Type B pancreatic cell (in vitro differentiated cells): ENCODE results near the gene PERCC1. TPM values are rescaled to one million over a fixed set of nuclear protein-coding genes. Genes with fewer than 3 reads are reported as not detected.

Source experiments
- DNase-seq: peaks from one replicate; pipeline ENCODE4 v3.0.0; 2021; ENCODE audit warnings: mixed read lengths; ENCODE audit not compliant: unreplicated experiment; ENCODE audit errors: extremely low spot score
- H3K27ac Mint-ChIP-seq: 2 replicates; pipeline ENCODE4 v1.8.0; 2021; ENCODE audit warnings: mild to moderate bottlenecking, mixed read lengths
- H3K27me3 Mint-ChIP-seq: 2 replicates; pipeline ENCODE4 v1.8.0; 2021; ENCODE audit warnings: mixed read lengths
- H3K36me3 Mint-ChIP-seq: 2 replicates; pipeline ENCODE4 v1.8.0; 2021; ENCODE audit warnings: mixed read lengths
- H3K4me1 Mint-ChIP-seq: one replicate; pipeline ENCODE4 v1.8.0; 2021; ENCODE audit warnings: mixed read lengths; ENCODE audit not compliant: unreplicated experiment
- H3K4me3 Mint-ChIP-seq: 2 replicates; pipeline ENCODE4 v1.8.0; 2021; ENCODE audit warnings: mild to moderate bottlenecking, mixed read lengths
- H3K9me3 Mint-ChIP-seq: 2 replicates; pipeline ENCODE4 v1.8.0; 2021; ENCODE audit warnings: mixed read lengths
- CTCF ChIP-seq: fragments of 200-600 bp; sonication (generic); conservative IDR thresholded peaks from 2 replicates; pipeline ENCODE4 v1.5.0; 2021; ENCODE audit warnings: antibody characterized with exemption, mild to moderate bottlenecking
- long read RNA-seq: library from polyadenylated mRNA; unstranded; transcript quantifications from one replicate; pipeline ENCODE4 v2.0.0, GENCODE V29; 2020
- total RNA-seq: library from RNA; stranded (reverse); gene quantifications from 2 replicates; pipeline ENCODE4 v1.2.1, GENCODE V29; 2021; ENCODE audit warnings: low replicate concordance

The PERCC1 gene
- total RNA-seq: 0.77 and 0.83 TPM in 2 replicates
- long read RNA-seq: 0 reads

DNA sequence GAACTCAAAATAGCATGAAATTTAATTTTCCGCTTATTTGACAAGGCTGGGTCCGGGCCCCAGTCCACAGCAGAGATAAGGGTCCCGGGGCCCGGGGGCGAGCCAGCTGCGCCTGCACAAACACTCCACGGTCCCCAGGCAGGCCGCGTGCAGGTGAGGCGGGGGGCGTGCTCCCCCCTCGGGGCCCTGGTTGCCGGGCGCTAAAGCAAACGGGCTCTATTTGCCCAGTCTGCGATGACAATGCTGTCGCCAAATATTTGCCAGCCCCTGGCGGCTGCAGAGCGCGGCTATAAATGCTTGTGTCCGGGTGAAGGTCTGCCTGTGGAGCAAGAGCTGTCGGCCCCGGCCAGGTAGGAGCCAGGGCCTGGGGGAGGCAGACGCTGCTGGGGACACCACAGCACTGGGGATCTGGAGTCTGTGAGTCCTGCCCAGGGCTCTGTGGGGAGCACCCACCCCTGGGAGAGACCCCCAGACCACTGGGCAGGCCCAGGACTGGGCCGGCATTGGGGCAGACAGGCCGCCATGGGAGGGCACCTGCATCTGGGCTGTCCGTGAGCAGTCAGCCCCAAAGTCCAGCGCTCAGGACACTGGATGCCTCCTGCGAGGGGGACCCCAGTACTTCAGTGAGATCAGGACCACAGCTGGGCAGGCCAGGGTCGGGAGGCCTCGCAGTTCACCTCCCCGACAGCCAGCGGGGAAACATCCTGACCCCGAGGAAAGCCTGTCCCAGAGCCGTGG lies at the start of gene PERCC1:
Gene PERCC1, plus strand, starts transcription at position 320 of the 738 bp plus-strand sequence. CDS start 1,516 bp downstream, outside the sequence.
- DNase-seq: no peak
- TF ChIP-seq CTCF: peak; percentile 55

GRCh38 chr16:1381612-1382406 lies 49.1 kb upstream of the PERCC1 start:
- no peak overlapping the region for H3K27ac Mint-ChIP-seq
- H3K4me3 Mint-ChIP-seq: no peak overlapping the region
- H3K4me1 Mint-ChIP-seq: peaks cover 9% of the 10 kb centered on the region
- DNase-seq: no peak
- H3K9me3 Mint-ChIP-seq: no peaks in the 10 kb centered on the region
- H3K36me3 Mint-ChIP-seq: no peaks in the 10 kb centered on the region
- peaks cover 4% of the 10 kb centered on the region for H3K27me3 Mint-ChIP-seq
- TF ChIP-seq CTCF: no peak

More for the DNA sequence above, at the start of gene PERCC1:
- H3K27me3 Mint-ChIP-seq: no peaks in the 10 kb centered on the region
- H3K4me1 Mint-ChIP-seq: no peaks in the 10 kb centered on the region
- H3K4me3 Mint-ChIP-seq: no peak within 1 kb of the TSS
- H3K27ac Mint-ChIP-seq: no peak within 1 kb of the TSS
- no peaks in the 10 kb centered on the region for H3K36me3 Mint-ChIP-seq
- no peaks in the 10 kb centered on the region for H3K9me3 Mint-ChIP-seq

DNA sequence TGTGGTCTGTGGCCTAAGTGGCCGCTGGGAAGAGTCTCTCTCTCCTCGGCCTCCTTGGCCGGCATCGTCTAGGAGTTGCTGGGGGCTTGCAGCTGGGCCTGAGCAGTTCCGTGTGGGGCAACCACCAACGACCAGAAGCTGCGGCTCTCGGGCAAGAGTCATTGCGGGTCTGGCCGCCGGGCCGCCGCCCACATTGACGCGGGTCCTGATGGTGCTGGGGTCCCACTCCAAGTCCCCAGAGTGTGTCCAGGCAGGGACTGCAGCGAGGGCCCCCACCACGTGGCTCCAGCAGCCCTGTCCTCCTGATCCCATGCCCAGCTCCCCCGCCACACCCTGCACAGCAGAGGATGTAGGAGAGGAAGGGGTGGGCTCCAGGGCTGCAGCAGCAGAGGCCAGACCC lies 47.3 kb upstream of the PERCC1 start:
- no peaks in the 10 kb centered on the region for H3K9me3 Mint-ChIP-seq
- H3K27me3 Mint-ChIP-seq: peaks cover 4% of the 10 kb centered on the region
- no peak overlapping the region for H3K4me3 Mint-ChIP-seq
- no peak for TF ChIP-seq CTCF
- H3K27ac Mint-ChIP-seq: no peak overlapping the region
- H3K4me1 Mint-ChIP-seq: peaks cover 9% of the 10 kb centered on the region
- no peaks in the 10 kb centered on the region for H3K36me3 Mint-ChIP-seq
- DNase-seq: no peak

DNA sequence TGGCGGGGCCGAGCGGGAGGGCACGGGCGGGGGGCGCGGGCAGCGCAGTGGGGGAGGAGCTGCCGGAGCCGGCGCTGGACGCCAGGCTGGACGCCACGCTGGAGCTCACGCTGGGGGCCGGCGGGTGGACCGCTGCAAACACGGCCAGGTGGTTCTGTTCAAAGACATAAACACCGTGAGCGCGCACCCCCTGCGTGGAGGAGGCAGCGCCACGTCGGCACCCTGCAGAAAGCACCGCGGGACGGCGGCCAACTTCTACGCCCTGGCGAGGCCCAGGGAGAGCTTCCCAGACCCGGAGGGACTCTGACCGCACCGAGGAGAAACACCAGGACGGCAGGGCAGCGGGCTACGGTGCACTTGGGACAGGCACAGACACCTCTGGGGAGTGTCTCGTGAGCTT lies 45.6 kb upstream of the PERCC1 start:
- DNase-seq: no peak
- Mint-ChIP-seq H3K4me1 (peaks cover under 1% of the 10 kb centered on the region), H3K27me3 (no peaks in the 10 kb centered on the region), H3K4me3 (no peak overlapping the region), H3K36me3 (no peaks in the 10 kb centered on the region), H3K27ac (no peak overlapping the region), H3K9me3 (no peaks in the 10 kb centered on the region)
- TF ChIP-seq CTCF: no peak

DNA sequence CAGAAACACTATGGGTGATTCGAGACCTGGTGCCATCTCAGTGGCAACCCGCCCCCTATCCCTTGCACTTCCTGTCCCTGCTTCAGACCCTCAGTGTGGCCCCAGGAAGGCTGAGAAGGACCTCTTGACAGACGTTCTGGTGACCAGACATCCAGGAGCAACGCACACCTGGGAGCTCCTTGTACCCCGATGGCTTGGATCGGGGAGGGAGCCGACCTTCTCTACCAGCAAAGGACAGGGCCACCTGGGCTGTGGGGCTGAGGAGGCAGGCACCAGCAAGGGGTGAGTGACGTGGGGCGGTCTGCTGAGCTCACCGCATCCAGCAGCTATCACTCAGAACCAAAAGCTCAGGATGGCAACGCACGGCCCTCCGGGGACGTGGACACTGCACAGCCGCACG lies 43.5 kb upstream of the PERCC1 start:
- no peak for TF ChIP-seq CTCF
- DNase-seq: no peak
- H3K4me1 Mint-ChIP-seq: no peaks in the 10 kb centered on the region

More for the DNA sequence above, 43.5 kb upstream of the PERCC1 start:
- H3K36me3 Mint-ChIP-seq: no peaks in the 10 kb centered on the region
- H3K27me3 Mint-ChIP-seq: no peaks in the 10 kb centered on the region
- H3K9me3 Mint-ChIP-seq: no peaks in the 10 kb centered on the region
- no peak overlapping the region for H3K27ac Mint-ChIP-seq
- H3K4me3 Mint-ChIP-seq: no peak overlapping the region
